Neural progenitor cell (in vitro differentiated cells): ENCODE measurements around the gene ETV6.

Source experiments
- CTCF ChIP-seq: fragments of 200-600 bp; sonication (generic); IDR thresholded peaks from 2 replicates; pipeline ENCODE4 v1.5.1; 2017; ENCODE audit warnings: antibody characterized with exemption, mild to moderate bottlenecking
- EZH2 ChIP-seq: fragments of 200-600 bp; sonication (generic); IDR thresholded peaks from 2 replicates; pipeline ENCODE4 v1.6.1; 2017; ENCODE audit warnings: antibody characterized with exemption, mild to moderate bottlenecking, moderate library complexity

GRCh38 chr12:11765817-11766794 is 116.6 kb downstream of the ETV6 start:
- TF ChIP-seq CTCF (no peak), EZH2 (no peak)
